ENCODE results near the gene ZDHHC14.
A peak's percentile ranks its signal among the peaks of the same experiment; 100 is the strongest.
"Not testable (repeated sequence)": the region's sequence is repeated elsewhere in the genome, so short reads cannot be mapped to it uniquely, and the experiment has no call there.

The ZDHHC14 gene

GRCh38 chr6:157381631-157382621, 936 bp downstream of the ZDHHC14 start:
- peak; percentile 46 to 80 (median 68) for DNase-seq

- no peak for DNase-seq
Observed at GRCh38 chr6:157382821-157383220, 1.8 kb downstream of the ZDHHC14 start.

- DNase-seq = no peak
Observed at GRCh38 chr6:157383471-157383870, 2.5 kb downstream of the ZDHHC14 start.

GRCh38 chr6:157384962-157385361, 4.0 kb downstream of the ZDHHC14 start:
- not testable (repeated sequence) for DNase-seq

GRCh38 chr6:157385482-157385881, 4.5 kb downstream of the ZDHHC14 start:
- DNase-seq = no peak

- no peak for DNase-seq
Observed at GRCh38 chr6:157386023-157386422, 5.0 kb downstream of the ZDHHC14 start.

GRCh38 chr6:157386454-157386853, 5.5 kb downstream of the ZDHHC14 start:
- no peak for DNase-seq

- DNase-seq = no peak
Observed at GRCh38 chr6:157388924-157389323, 7.9 kb downstream of the ZDHHC14 start.

- DNase-seq = no peak
Observed at GRCh38 chr6:157390273-157391060, 9.5 kb downstream of the ZDHHC14 start.

- no peak for DNase-seq
Observed at GRCh38 chr6:157392927-157393668, 12.1 kb downstream of the ZDHHC14 start.

- DNase-seq = peak; percentile 53 to 78 (median 72)
Observed at GRCh38 chr6:157393669-157394327, 12.8 kb downstream of the ZDHHC14 start.

- DNase-seq = not testable (repeated sequence)
Observed at GRCh38 chr6:157395199-157395598, 14.2 kb downstream of the ZDHHC14 start.

- DNase-seq = no peak
Observed at GRCh38 chr6:157396026-157396425, 15.0 kb downstream of the ZDHHC14 start.

- DNase-seq = no peak
Observed at GRCh38 chr6:157397660-157398059, 16.7 kb downstream of the ZDHHC14 start.

GRCh38 chr6:157398151-157398550, 17.2 kb downstream of the ZDHHC14 start:
- no peak for DNase-seq

GRCh38 chr6:157400676-157401075, 19.7 kb downstream of the ZDHHC14 start:
- no peak for DNase-seq

- DNase-seq = no peak
Observed at GRCh38 chr6:157401734-157402338, 20.8 kb downstream of the ZDHHC14 start.

GRCh38 chr6:157402996-157403685, 22.2 kb downstream of the ZDHHC14 start:
- DNase-seq = no peak

GRCh38 chr6:157403686-157404051, 22.7 kb downstream of the ZDHHC14 start:
- no peak for DNase-seq

- DNase-seq = no peak
Observed at GRCh38 chr6:157405986-157406385, 25.0 kb downstream of the ZDHHC14 start.

GRCh38 chr6:157406661-157407060, 25.7 kb downstream of the ZDHHC14 start:
- peak; percentile 31 to 59 (median 52) for DNase-seq

All from suppressor macrophage (primary cell).